GM12878 (cell line): ENCODE measurements around the gene PSMB8. TPM values are rescaled to one million over a fixed set of nuclear protein-coding genes. Genes with fewer than 3 reads are reported as not detected.

Experiments used
- BACH1 ChIP-seq: fragments of 450-650 bp; IDR thresholded peaks from 2 replicates; pipeline ENCODE4 v1.6.1; 2017; ENCODE audit warnings: mild to moderate bottlenecking, borderline replicate concordance
- GATAD2B ChIP-seq: fragments of 450-650 bp; conservative IDR thresholded peaks from 2 replicates; pipeline ENCODE4 v1.6.1; 2017; ENCODE audit warnings: low read depth, mild to moderate bottlenecking, moderate library complexity
- IKZF1 ChIP-seq: fragments of 450-650 bp; conservative IDR thresholded peaks from 2 replicates; pipeline ENCODE4 v1.6.1; 2017; ENCODE audit warnings: antibody characterized with exemption, mild to moderate bottlenecking
- KLF5 ChIP-seq: fragments of 450-650 bp; IDR thresholded peaks from 2 replicates; pipeline ENCODE4 v1.6.1; 2014; ENCODE audit warnings: mild to moderate bottlenecking; ENCODE audit not compliant: partially characterized antibody
- MEF2A ChIP-seq: IDR thresholded peaks from 2 replicates; pipeline ENCODE4 v1.6.1; 2011; ENCODE audit warnings: low read depth, mild to moderate bottlenecking, low read length, moderate library complexity; ENCODE audit not compliant: insufficient read depth
- NBN ChIP-seq: fragments of 450-650 bp; IDR thresholded peaks from 2 replicates; pipeline ENCODE4 v1.6.1; 2016
- PML ChIP-seq: IDR thresholded peaks from 2 replicates; pipeline ENCODE4 v1.6.1; 2012; ENCODE audit warnings: low read length, inconsistent platforms
- RAD51 ChIP-seq: fragments of 450-650 bp; IDR thresholded peaks from 2 replicates; pipeline ENCODE4 v1.6.1; 2016; ENCODE audit warnings: moderate library complexity, mild to moderate bottlenecking, inconsistent platforms
- RELA ChIP-seq: fragments of 450-650 bp; IDR thresholded peaks from 2 replicates; pipeline ENCODE4 v1.8.0; 2014; ENCODE audit warnings: borderline replicate concordance; ENCODE audit not compliant: partially characterized antibody
- SMC3 ChIP-seq: IDR thresholded peaks from 2 replicates; pipeline ENCODE4 v1.6.1; 2011; ENCODE audit warnings: low read length, improper control_type of control experiment, borderline replicate concordance
- SREBF1 ChIP-seq: IDR thresholded peaks from 2 replicates; pipeline ENCODE4 v1.6.1; 2012; ENCODE audit warnings: mild to moderate bottlenecking, low read length
- STAT1 ChIP-seq: fragments of 450-650 bp; conservative IDR thresholded peaks from 2 replicates; pipeline ENCODE4 v1.6.1; 2014; ENCODE audit warnings: antibody characterized with exemption, mild to moderate bottlenecking
- YY1 ChIP-seq: IDR thresholded peaks from 2 replicates; pipeline ENCODE4 v1.6.1; 2011; ENCODE audit warnings: low read depth, mild to moderate bottlenecking, low read length
- ZNF274 ChIP-seq: IDR thresholded peaks from one replicate; pipeline ENCODE4 v1.8.0; 2011; ENCODE audit not compliant: insufficient read length, insufficient read depth
- polyA plus RNA-seq, 11 experiments: library from polyadenylated mRNA; depleted of rRNA in 4 of 11; unstranded in 6 of 11; stranded (reverse) in 5 of 11; fragments of >200 nt; fragmentation: Nextera tagmentation in 4 of 11; fragmentation: Illumina TruSeq in 1 of 11; extraction: Ambion mirVana in 4 of 11; extraction: Trizol in 1 of 11; gene quantifications; 1 replicate in 1 of 11; 2 replicates in 10 of 11; pipeline versions ENCODE4 v1.2.1 to v1.2.3, GENCODE V29; 2011 to 2016; ENCODE audit warnings: inconsistent platforms in 2 of 11, missing spikeins in 2 of 11, low read depth in 1 of 11
- total RNA-seq, 4 experiments: library from RNA; depleted of rRNA in 3 of 4; stranded (reverse); fragments of >200 nt in 3 of 4; fragmentation: Illumina TruSeq in 1 of 4; extraction: Trizol in 1 of 4; gene quantifications; 2 replicates each; pipeline versions ENCODE4 v1.2.1 to v1.2.3, GENCODE V29; 2013 to 2021
- TF ChIP-seq, protein P1 (sequence below): fragments of 450-650 bp; IDR thresholded peaks from 2 replicates; pipeline ENCODE4 v1.6.1; 2017; ENCODE audit warnings: low read depth, mild to moderate bottlenecking, moderate library complexity
- TF ChIP-seq, protein P2 (sequence below): fragments of 450-650 bp; IDR thresholded peaks from 2 replicates; pipeline ENCODE4 v1.6.1; 2017; ENCODE audit warnings: borderline replicate concordance
- TF ChIP-seq, protein P3 (sequence below): fragments of 450-650 bp; IDR thresholded peaks from 2 replicates; pipeline ENCODE4 v1.6.1; 2018; ENCODE audit warnings: mild to moderate bottlenecking, low read depth, moderate library complexity; ENCODE audit not compliant: partially characterized antibody
- TF ChIP-seq, protein P4 (sequence below): IDR thresholded peaks from 2 replicates; pipeline ENCODE4 v1.6.1; 2012; ENCODE audit warnings: improper control_type of control experiment, low read depth, low read length; ENCODE audit not compliant: insufficient replicate concordance

PSMB8 gene
- total and polyA plus RNA-seq, 10 of the 15 experiments (the other 5 are each of a cell fraction or from before 2014, with no cell fraction given): 304 to 557 (median 379) TPM

DNA sequence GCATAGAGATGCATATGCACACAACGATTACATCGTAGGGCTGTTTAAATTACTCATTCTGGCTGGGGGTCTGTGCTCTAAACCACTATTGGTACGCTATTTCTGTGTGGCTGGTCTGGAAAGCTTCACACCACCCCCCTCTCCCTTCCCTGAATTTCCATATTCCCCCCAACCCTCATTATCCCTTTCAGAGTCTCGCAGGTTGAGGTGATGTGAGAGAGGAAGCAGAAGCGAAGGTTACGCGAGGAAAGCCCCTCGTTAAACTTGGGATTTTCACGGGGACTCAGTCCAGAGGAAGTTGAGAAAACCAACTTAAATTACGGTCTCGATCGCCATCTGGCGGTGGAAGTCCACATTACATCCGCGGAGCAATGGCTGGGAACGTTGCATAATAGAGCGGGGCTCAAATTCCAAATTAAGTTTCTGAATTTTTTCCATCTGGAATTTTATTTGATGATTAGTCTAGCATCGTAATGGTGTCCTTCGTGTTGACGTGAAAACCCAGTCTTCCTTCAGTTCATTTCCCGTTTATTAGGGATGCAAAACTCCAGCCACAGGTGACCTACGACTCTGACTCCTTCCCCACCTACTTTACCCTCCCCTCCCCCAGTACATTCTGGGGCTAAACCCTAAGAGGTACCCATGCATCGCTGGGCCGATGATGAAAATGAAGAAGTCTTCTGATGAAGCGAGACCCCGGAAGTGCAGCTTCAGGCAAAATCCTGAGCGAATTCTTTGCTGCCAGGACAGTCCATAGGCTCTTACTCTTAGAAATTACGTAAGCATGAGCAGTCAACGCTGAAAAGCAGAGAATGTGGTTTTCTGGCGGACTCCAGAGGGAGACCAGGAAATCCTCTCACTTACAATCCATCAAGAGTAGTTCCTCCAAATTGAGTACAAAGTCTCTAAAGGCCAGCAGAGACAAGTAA, 46.7 kb downstream of the PSMB8 start (continued):
- TF ChIP-seq, protein P1, sequence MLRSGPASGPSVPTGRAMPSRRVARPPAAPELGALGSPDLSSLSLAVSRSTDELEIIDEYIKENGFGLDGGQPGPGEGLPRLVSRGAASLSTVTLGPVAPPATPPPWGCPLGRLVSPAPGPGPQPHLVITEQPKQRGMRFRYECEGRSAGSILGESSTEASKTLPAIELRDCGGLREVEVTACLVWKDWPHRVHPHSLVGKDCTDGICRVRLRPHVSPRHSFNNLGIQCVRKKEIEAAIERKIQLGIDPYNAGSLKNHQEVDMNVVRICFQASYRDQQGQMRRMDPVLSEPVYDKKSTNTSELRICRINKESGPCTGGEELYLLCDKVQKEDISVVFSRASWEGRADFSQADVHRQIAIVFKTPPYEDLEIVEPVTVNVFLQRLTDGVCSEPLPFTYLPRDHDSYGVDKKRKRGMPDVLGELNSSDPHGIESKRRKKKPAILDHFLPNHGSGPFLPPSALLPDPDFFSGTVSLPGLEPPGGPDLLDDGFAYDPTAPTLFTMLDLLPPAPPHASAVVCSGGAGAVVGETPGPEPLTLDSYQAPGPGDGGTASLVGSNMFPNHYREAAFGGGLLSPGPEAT: peak; percentile 91
- TF ChIP-seq GATAD2B (0 out of 2 replicates have a peak, but pooled peaks have one; percentile 31), MEF2A (no peak), SREBF1 (no peak), SMC3 (peak; percentile 65; the same call in 1 of the 2 replicates), KLF5 (no peak), PML (no peak), YY1 (peak; percentile 58; the same call in 1 of the 2 replicates), RAD51 (no peak), RELA (peak; percentile 55), BACH1 (0 out of 2 replicates have a peak, but pooled peaks have one; percentile 15), STAT1 (no peak), IKZF1 (peak; percentile 86), ZNF274 (no peak), NBN (0 out of 2 replicates have a peak, but pooled peaks have one; percentile 25)
- TF ChIP-seq, protein P2, sequence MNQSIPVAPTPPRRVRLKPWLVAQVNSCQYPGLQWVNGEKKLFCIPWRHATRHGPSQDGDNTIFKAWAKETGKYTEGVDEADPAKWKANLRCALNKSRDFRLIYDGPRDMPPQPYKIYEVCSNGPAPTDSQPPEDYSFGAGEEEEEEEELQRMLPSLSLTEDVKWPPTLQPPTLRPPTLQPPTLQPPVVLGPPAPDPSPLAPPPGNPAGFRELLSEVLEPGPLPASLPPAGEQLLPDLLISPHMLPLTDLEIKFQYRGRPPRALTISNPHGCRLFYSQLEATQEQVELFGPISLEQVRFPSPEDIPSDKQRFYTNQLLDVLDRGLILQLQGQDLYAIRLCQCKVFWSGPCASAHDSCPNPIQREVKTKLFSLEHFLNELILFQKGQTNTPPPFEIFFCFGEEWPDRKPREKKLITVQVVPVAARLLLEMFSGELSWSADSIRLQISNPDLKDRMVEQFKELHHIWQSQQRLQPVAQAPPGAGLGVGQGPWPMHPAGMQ: no peak
- TF ChIP-seq, protein P3, sequence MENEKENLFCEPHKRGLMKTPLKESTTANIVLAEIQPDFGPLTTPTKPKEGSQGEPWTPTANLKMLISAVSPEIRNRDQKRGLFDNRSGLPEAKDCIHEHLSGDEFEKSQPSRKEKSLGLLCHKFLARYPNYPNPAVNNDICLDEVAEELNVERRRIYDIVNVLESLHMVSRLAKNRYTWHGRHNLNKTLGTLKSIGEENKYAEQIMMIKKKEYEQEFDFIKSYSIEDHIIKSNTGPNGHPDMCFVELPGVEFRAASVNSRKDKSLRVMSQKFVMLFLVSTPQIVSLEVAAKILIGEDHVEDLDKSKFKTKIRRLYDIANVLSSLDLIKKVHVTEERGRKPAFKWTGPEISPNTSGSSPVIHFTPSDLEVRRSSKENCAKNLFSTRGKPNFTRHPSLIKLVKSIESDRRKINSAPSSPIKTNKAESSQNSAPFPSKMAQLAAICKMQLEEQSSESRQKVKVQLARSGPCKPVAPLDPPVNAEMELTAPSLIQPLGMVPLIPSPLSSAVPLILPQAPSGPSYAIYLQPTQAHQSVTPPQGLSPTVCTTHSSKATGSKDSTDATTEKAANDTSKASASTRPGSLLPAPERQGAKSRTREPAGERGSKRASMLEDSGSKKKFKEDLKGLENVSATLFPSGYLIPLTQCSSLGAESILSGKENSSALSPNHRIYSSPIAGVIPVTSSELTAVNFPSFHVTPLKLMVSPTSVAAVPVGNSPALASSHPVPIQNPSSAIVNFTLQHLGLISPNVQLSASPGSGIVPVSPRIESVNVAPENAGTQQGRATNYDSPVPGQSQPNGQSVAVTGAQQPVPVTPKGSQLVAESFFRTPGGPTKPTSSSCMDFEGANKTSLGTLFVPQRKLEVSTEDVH: peak; percentile 48
- TF ChIP-seq, protein P4, sequence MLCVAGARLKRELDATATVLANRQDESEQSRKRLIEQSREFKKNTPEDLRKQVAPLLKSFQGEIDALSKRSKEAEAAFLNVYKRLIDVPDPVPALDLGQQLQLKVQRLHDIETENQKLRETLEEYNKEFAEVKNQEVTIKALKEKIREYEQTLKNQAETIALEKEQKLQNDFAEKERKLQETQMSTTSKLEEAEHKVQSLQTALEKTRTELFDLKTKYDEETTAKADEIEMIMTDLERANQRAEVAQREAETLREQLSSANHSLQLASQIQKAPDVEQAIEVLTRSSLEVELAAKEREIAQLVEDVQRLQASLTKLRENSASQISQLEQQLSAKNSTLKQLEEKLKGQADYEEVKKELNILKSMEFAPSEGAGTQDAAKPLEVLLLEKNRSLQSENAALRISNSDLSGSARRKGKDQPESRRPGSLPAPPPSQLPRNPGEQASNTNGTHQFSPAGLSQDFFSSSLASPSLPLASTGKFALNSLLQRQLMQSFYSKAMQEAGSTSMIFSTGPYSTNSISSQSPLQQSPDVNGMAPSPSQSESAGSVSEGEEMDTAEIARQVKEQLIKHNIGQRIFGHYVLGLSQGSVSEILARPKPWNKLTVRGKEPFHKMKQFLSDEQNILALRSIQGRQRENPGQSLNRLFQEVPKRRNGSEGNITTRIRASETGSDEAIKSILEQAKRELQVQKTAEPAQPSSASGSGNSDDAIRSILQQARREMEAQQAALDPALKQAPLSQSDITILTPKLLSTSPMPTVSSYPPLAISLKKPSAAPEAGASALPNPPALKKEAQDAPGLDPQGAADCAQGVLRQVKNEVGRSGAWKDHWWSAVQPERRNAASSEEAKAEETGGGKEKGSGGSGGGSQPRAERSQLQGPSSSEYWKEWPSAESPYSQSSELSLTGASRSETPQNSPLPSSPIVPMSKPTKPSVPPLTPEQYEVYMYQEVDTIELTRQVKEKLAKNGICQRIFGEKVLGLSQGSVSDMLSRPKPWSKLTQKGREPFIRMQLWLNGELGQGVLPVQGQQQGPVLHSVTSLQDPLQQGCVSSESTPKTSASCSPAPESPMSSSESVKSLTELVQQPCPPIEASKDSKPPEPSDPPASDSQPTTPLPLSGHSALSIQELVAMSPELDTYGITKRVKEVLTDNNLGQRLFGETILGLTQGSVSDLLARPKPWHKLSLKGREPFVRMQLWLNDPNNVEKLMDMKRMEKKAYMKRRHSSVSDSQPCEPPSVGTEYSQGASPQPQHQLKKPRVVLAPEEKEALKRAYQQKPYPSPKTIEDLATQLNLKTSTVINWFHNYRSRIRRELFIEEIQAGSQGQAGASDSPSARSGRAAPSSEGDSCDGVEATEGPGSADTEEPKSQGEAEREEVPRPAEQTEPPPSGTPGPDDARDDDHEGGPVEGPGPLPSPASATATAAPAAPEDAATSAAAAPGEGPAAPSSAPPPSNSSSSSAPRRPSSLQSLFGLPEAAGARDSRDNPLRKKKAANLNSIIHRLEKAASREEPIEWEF: peak; percentile 3
